ENCODE results near the gene TRIP13. TPM values are rescaled to one million over a fixed set of nuclear protein-coding genes. Genes with fewer than 3 reads are reported as not detected.

Gene TRIP13
- total and polyA plus RNA-seq, 2 of the 13 experiments (the other 11 are each of a cell fraction or from before 2014, with no cell fraction given) = 13.5 to 33.0 TPM

- no peak for TF ChIP-seq TFE3 (CRISPR knock-in tag; IDR thresholded peaks at IDR 0.05)
- TF ChIP-seq ATAD3A (CRISPR knock-in tag; IDR thresholded peaks at IDR 0.05) = 0 out of 2 replicates have a peak, but pooled peaks have one; percentile 12
- TF ChIP-seq ZNF232 (CRISPR knock-in tag; IDR thresholded peaks at IDR 0.05; ENCODE audit: borderline replicate concordance) = 0 out of 2 replicates have a peak, but pooled peaks have one; percentile 13
- peak; percentile 54 for TF ChIP-seq ELF3 (CRISPR knock-in tag; IDR thresholded peaks at IDR 0.05)
- no peak for TF ChIP-seq ZNF317 (CRISPR knock-in tag; IDR thresholded peaks at IDR 0.05)
- TF ChIP-seq HNF4G (IDR thresholded peaks at IDR 0.05; ENCODE audit: borderline replicate concordance, low read depth, low read length) = peak; percentile 75
- TF ChIP-seq HNF4G (CRISPR knock-in tag; IDR thresholded peaks at IDR 0.05; ENCODE audit: borderline replicate concordance, low read depth) = no peak; the same call in 1 of the 2 replicates
- TF ChIP-seq ZNF253 (CRISPR knock-in tag; IDR thresholded peaks at IDR 0.05; ENCODE audit: borderline replicate concordance) = peak; percentile 70; the same call in 1 of the 2 replicates
- no peak; the same call in 1 of the 2 replicates for TF ChIP-seq PHF21A (CRISPR knock-in tag; IDR thresholded peaks at IDR 0.05)
- TF ChIP-seq NFYB (CRISPR knock-in tag; IDR thresholded peaks at IDR 0.05) = peak; percentile 29; the same call in 1 of the 2 replicates
- TF ChIP-seq ZNF563 (CRISPR knock-in tag; IDR thresholded peaks at IDR 0.05) = peak; percentile 87
- TF ChIP-seq ZNF589 (CRISPR knock-in tag; conservative IDR thresholded peaks at IDR 0.05) = 0 out of 2 replicates have a peak, but pooled peaks have one; percentile 61
- no peak for TF ChIP-seq ZBTB37 (CRISPR knock-in tag; IDR thresholded peaks at IDR 0.05)
- TF ChIP-seq ASH2L (IDR thresholded peaks at IDR 0.05; ENCODE audit: insufficient read length, low read depth, low read length) = peak; percentile 53
- peak; percentile 34; the same call in 1 of the 2 replicates for TF ChIP-seq FOXM1 (CRISPR knock-in tag; IDR thresholded peaks at IDR 0.05)
- TF ChIP-seq DMAP1 (CRISPR knock-in tag; IDR thresholded peaks at IDR 0.05) = peak; percentile 84
- TF ChIP-seq IKZF5 (CRISPR knock-in tag; IDR thresholded peaks at IDR 0.05) = peak; percentile 28; the same call in 1 of the 2 replicates
- no peak for TF ChIP-seq AGO1 (IDR thresholded peaks at IDR 0.05; ENCODE audit: low read depth, low read length, poor library complexity, severe bottlenecking)
- no peak for TF ChIP-seq ZNF878 (CRISPR knock-in tag; IDR thresholded peaks at IDR 0.05)
- 0 out of 2 replicates have a peak, but pooled peaks have one; percentile 15 for TF ChIP-seq PPARG (CRISPR knock-in tag; conservative IDR thresholded peaks at IDR 0.05)
- TF ChIP-seq CSRNP2 (CRISPR knock-in tag; conservative IDR thresholded peaks at IDR 0.05; ENCODE audit: low read depth) = peak; percentile 75; the same call in 1 of the 2 replicates
- no peak for TF ChIP-seq ZNF205 (CRISPR knock-in tag; IDR thresholded peaks at IDR 0.05)
- no peak for TF ChIP-seq DBP (CRISPR knock-in tag; IDR thresholded peaks at IDR 0.05; ENCODE audit: not compliant biosample characterization)
Measured at GRCh38 chr5:892394-893136, at the start of gene TRIP13, which contains the start of gene BRD9 (continued).

Data from HepG2 (cell line).